ENCODE measurements around the gene WNK2.

GRCh38 chr9:93306081-93306480 lies 122.1 kb downstream of the WNK2 start:
- TF ChIP-seq ATF2 (tag by site-specific recombination; IDR thresholded peaks at IDR 0.05; ENCODE audit: low read depth) (no peak), REST (tag by site-specific recombination; IDR thresholded peaks at IDR 0.05) (no peak), CTCF (tag by site-specific recombination; IDR thresholded peaks at IDR 0.05) (no peak), ZBTB26 (tag by site-specific recombination; optimal IDR thresholded peaks at IDR 0.05) (no peak), ELK4 (IDR thresholded peaks at IDR 0.05; ENCODE audit: borderline replicate concordance, low read depth, low read length) (no peak), ZBTB1 (tag by site-specific recombination; IDR thresholded peaks at IDR 0.05) (no peak), ZNF791 (tag by site-specific recombination; IDR thresholded peaks at IDR 0.05) (no peak)

All from HEK293 (cell line).